Dermis blood vessel endothelial cell (primary cell): ENCODE results near the gene AGMO. TPM values are rescaled to one million over a fixed set of nuclear protein-coding genes. Genes with fewer than 3 reads are reported as not detected.
A peak's percentile ranks its signal among the peaks of the same experiment; 100 is the strongest.
"Not testable (repeated sequence)": the region's sequence is repeated elsewhere in the genome, so short reads cannot be mapped to it uniquely, and the experiment has no call there.

Source experiments
- DNase-seq: peaks from one replicate; pipeline ENCODE4 v3.0.0; 2010
- total RNA-seq: library from RNA; depleted of rRNA; stranded (reverse); fragments of >200 nt; gene quantifications from 2 replicates; pipeline ENCODE4 v1.2.3, GENCODE V29; 2014

AGMO gene
- total RNA-seq, 1 donor from 2014 or later: 1.9 TPM

DNA sequence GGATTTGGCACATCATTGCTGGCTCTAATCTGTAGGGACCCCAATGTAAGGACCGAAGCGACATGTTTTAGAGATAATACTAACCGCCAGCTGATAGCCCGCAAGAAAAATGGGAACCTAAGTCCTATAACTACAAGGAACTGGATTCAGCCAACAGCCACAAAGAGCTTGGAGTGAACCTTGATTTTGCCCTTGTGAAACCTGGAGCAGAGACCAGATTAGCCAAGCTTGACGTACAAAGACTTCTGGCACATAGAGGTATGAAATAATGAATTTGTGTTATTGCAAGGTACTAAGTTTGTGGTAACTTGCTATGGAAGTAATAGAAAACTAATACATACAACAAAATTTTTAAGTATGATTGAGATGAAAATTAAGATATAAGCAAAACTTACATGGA, 246.9 kb downstream of the AGMO start:
- DNase-seq: no peak

DNA sequence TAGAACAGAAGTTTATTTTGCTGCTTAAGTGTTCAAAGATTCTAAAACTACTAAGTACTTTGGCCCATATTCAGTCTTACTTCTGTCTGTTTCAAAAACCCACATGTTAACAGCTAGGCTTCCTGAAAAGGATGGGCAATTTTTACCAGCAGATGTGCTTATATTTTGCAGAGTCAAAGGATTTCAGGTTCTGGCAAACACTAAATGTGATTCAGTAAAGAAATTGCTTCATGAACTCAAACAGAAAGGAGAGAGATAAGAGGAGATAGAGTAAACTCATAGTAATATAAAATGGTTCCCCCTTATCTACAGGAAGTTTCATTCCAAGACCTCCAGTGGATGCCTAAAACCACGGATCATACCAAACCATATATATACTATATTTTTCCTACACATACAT, 248.5 kb downstream of the AGMO start:
- no peak for DNase-seq

DNA sequence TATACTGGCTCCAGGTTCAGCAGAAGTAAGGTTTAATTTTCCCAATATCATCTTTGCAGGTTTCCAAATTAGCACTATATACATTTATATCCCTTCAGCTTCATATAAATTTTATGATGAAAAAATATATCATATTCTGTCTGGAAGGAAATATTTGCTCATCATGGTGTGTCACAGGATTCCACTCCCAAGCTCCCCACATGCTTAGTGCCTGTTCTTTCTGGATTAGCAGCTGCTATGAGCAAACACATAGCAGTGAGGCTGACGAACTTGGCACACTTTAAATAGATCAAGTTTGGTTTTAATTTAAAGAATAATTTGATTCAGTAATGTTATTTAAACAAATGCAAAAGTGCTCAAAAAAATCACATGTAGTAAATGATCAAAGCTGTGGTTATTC, 251.9 kb downstream of the AGMO start:
- DNase-seq: no peak

- no peak for DNase-seq
These were observed 253.0 kb downstream of the AGMO start for GRCh38 chr7:15308821-15309220.

DNA sequence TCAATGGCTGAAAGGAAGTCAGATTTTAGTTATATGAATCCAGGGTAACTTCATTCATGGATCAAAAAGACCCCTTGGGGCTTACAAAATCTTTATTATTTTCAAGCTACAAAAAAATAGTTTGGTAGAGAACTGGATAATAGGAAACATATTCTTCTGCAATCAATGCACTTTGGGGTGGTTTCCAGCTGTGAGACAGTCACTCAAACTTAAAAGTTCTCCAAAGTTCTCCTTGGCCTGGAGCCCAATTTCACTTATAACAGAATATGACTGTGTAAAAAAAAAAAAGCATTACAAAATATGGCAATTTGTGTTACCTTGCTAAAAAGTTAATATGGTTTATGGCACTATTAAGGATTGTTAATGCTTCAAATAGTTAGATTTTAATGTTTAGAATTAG, 255.5 kb downstream of the AGMO start:
- DNase-seq: peak; percentile 9

- DNase-seq: peak; percentile 74
These were observed 256.7 kb downstream of the AGMO start for GRCh38 chr7:15305002-15305600.

DNA sequence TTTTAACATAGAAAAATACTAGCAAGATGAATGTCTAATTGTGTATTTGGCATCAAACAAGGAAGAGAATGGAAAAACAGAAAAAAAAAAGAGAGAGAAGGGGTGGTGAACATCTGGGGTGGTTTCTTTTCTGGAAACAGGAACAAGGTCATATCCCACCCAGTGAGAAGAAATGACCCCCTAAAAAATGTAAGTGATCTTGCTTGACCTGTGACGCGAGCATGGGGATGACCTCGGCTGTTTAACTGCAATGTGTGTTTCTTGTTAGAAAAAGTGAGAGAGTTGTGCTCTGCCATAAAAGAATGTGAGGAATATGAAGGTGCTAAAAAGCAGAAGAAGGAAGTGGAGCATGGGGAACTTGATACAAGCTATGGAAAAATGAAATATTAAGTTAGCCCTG, 258.5 kb downstream of the AGMO start:
- no peak for DNase-seq

DNA sequence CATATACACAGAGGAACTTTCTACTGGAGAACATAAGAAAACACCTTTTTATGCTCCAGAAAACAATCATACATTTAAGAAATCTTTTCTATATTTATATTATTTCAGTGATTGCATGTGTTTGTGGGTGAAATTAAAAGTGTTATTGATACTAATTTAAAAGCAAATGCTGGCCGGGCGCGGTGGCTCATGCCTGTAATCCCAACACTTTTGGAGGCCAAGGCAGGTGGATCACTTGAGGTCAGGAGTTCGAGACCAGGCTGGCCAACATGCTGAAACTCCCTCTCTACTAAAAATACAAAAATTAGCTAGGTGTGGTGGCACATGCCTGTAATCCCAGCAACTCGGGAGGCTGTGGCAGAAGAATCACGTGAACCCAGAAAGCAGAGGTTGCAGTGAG, 260.8 kb downstream of the AGMO start:
- not testable (repeated sequence) for DNase-seq

DNA sequence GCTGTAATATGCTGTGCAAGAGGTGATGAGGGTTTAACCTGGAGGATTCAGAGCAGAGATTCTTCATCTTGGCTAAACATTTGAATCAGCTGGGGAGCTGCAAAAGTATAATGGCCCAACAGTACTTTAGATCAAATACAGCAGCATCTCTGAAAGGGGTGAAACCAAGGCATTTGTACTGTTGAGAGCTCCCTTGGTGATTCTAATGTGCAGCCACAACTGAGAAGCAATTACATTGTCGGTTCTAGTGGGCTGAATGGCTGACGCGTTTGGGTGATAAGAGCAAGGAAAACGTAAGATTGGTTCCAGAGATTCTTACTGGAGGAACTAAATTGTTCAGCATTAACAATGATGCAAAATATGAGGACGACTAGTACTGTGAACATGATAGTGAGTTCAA, 269.7 kb downstream of the AGMO start:
- no peak for DNase-seq

DNA sequence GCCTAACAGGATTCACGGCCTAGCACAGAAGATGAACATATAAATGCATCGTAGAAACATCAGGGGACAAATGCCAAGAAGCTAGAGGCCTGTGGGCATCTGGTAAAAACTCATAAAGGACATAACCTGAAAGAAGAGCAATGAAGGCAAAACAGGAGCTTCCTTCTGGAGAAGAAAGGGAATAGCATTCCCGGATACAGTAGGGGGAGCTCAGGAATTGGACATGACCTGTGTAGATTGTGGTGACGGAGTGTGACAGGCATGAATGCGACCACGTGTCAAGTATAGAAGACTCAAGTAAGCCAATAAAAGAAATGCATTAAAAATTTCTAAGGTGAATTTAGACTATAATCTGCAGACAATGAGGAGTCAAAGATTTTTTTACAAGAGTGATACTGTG, 270.1 kb downstream of the AGMO start:
- no peak for DNase-seq

- no peak for DNase-seq
These were observed 273.1 kb downstream of the AGMO start for GRCh38 chr7:15288741-15289140.

GRCh38 chr7:15284396-15284795, 277.4 kb downstream of the AGMO start:
- no peak for DNase-seq

GRCh38 chr7:15280078-15280733, 281.6 kb downstream of the AGMO start:
- no peak for DNase-seq

DNA sequence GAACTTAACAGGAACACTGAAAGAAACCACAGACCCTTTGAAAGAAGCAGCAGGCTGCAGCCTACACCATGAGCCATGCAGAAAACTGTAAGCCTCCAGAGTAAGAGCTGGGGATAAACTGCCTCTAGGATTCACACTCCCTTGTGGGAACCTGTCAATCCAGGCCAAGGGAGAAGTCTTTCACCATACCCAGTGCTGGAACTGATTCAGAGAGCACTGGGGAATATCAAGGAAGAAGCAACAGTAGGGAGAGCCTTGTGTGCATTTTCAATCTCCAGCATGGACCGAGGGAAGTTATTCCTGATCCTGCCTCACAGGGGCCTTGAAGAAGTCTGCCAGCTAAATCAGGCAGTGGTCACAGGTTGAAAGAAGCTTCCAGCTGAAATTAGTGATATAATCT, 282.2 kb downstream of the AGMO start:
- no peak for DNase-seq

DNA sequence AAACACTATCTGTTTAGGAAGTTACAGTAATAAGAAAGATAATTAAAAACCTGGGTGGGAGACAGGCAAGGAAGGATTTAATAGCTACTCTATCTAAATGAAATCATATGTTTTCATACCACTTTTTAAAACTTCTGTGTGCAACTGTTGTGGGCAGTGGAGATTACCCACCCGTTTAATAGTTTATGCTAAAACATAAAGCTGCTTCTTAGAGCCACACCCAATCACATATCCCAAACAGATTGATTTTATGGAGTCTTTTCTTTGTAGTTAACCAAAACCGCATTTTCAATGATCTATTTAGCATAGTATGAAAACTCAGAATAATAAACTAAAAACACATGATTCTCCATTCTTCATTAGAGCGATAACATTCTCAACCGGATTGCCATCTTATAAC, 304.1 kb downstream of the AGMO start:
- no peak for DNase-seq

- no peak for DNase-seq
These were observed 309.6 kb downstream of the AGMO start for GRCh38 chr7:15252181-15252580.

GRCh38 chr7:15248514-15248913, 313.3 kb downstream of the AGMO start:
- peak; percentile 5 for DNase-seq

DNA sequence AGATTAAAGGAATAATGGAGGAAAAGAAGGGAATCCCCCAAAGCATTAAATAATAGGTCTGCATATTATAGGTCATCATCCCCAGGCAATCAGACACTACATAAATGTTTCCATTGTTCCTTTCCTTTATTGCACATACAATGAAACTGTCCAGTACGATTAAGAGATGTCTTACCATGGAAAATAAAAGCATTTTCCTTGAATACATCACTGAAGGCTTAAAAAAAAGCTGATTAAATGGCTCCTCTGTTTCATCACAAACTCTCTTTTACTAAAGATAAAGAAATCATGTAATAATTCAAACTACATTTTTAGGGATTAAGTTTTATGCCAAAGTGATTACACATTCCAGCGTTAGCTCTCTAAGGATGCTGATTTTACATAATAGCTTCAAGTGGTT, 316.0 kb downstream of the AGMO start:
- DNase-seq: no peak

DNA sequence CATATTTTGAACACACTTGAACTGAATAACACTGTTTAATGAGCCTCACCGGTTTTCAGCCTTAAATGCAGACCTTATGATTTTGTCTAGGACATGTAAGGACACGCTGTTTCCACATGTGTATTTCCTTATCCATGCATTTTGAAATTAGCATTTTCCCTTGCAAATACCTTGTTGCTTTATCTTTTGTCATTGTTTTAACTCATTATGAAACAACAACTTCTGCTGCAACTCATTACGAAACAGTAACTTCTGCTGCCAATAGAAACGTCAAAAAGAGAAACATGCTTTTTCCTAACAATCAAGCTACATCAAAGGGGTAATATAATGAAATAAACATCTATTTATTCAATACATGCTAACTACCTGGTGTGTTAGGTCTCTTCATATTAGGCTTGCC, 322.0 kb downstream of the AGMO start:
- DNase-seq: no peak

DNA sequence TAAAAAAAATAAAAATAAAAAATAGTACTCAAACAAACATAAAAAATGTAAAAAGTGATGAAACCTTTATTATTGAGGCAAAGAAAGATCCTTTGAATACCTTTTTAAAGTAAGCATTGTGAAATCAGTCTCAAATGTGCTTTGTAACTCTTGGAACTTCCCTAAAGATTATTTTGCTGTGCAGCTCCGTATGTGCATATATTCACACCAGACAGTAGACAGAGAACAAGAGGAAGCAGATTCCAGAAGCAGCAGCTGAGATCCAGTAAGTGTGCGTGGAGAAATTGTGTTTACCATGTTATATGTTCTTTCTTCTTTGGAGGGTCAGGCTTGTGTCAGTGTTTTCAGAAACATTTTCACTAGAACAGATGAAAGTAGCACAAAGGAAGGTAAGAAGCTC, 324.9 kb downstream of the AGMO start:
- no peak for DNase-seq

- no peak for DNase-seq
These were observed 327.4 kb downstream of the AGMO start for GRCh38 chr7:15234431-15234830.

DNA sequence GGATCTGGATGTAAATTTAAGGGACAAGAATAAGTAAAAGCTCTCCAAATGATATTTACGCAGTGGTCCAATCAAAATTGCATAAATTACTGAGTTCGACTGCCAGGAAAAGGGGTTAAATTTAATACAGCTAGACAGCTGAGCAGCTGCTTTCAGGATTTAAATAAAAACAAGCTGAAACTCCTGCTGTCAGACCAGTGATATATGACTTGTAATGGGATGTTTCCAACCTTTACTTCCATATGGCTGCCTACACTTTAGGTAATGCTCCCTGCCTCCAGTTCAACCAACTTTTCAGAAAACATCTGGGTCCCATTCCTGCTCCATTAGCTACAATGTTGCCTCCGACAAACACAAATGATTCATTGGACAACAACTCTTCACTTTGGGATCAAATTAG, 333.0 kb downstream of the AGMO start:
- no peak for DNase-seq

- no peak for DNase-seq
These were observed 335.8 kb downstream of the AGMO start for GRCh38 chr7:15225981-15226380.

DNA sequence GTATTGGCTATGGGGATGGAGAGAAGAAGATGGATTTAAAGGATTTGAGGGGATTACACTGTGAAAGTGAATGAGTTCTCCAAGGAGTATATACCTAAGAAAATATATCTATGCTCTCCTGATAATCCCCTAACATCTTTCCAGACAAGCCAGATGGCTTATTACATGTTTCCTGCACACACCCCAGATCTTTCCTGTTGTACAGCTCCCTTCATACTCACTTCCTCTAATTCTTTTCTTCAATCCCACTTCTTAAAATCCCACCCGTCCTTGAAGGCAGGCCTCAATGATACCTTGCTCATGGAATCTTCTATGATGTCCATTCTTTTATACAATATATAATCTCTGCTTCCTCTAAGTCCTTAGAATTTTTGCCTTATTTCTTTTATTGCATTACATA, 342.1 kb downstream of the AGMO start:
- DNase-seq: peak; percentile 54

GRCh38 chr7:15218261-15218660, 343.6 kb downstream of the AGMO start:
- DNase-seq: no peak
